Activated CD8-positive, alpha-beta memory T cell treated with anti-CD3 and anti-CD28 coated beads for 48 hours (primary cell): ENCODE data around the gene STX3.
"Not testable (repeated sequence)": the region's sequence is repeated elsewhere in the genome, so short reads cannot be mapped to it uniquely, and the experiment has no call there.

ENCODE experiments used
- DNase-seq, 3 experiments: peaks; one replicate each; pipeline ENCODE4 v3.0.0-alpha.2; 2020; ENCODE audit warnings: low read depth in 2 of 3, low spot score in 2 of 3

The STX3 gene

DNA sequence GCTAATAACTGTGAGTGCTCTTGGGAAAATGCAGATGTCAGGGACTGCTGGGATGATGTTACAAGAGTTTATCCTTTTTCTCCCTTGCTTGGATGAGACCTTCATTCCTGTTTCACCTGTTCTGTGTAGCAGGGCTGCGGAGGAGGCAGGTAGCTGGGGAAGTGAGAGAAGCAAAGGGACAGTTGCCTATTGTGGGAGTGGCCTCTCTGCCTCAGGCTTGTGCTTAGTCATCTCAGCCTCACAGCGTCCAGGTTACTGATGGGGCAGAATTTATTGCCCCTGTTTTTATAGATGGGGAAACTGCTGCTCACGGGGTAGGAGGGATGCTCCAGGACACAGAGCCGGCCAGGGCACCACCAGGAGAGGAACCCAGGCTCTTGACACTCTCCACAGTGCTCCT is 1.7 kb downstream of the STX3 start:
- DNase-seq = no peak

DNA sequence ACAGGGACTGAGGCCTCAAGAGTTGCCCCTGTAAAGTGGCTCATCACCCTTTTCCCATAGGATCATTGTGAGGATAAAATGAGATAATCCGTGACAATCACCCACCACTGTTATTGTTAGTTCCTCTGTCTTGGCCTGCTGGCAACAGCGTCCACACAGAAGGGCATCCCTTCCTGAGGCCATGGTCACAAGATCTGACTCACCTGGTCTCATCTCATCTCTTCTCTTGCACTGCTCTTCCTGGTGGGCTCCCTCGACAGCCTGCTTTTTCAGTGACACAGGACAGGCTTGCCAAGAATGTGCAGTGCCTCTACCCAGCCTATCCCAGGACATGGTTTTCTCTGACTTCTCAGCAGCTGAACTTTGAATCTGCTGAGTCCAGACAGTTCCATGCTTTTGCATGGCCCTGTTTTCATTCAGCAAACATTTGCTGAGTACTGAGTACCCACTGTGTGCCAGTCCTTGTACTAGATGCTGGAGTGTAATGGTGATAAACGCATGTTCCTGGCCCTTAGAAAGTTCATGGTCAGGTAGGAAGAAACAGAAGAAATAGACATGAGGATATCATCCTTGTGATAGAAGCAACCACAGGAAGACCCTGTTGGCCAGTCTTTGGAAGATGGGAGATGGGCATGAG is 3.3 kb downstream of the STX3 start:
- DNase-seq = no peak

DNA sequence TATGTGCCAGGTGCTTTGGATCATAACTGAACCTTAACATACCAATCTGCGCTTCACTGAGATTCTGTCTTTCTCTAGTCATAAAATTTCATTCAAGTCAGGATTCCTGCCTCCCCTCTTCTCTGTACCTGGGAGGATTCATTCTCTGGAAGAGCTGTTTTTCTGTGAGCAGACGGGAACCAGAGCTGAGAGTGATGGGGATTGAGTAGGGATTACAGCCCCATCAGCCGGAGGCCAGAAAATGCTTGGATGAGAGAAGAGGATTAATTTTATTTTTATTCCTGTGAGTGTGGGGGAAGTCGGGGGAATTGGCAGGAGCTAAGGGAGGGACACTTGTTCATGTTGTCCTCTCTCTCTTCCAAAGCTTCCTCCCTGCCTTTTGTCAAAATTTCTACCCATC is 4.7 kb downstream of the STX3 start:
- no peak for DNase-seq

DNA sequence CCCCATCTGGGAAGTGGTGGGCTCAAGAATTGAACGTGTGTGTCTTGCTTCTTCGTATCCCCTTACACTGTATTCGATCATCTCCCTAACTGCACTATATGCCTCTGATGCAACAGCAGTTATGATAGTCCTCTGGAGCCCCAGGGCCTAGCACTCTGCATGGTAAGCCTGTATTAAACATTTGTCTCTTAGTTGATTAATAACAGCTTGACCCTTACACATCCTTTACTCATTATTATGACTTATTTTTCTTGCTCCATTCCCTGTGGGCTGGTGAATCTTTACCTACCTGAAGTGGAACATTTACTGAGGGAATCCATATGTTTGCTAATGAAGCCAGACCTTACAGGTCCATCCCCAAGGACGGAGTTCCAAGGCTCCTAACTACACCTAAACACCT is 5.6 kb downstream of the STX3 start:
- no peak for DNase-seq

DNA sequence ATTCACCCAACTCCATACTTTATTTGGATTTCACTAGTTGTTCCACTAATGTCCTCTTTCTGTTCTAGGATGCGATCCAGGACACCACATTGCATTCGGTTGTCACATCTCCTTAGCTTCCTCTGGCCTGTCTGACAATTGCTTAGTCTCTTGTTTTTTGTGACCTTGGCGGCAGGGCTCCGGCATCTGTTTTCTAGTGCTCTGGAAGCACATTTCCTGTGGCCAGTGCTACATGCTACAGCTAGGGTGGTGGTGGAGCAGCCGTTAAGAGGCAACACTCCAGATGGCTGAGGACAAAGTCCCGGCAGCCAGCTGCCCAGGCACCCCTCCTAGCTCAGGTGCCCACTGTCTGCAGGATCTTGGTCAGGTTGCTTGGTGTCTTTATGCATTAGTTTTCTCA is 6.8 kb downstream of the STX3 start:
- no peak for DNase-seq

DNA sequence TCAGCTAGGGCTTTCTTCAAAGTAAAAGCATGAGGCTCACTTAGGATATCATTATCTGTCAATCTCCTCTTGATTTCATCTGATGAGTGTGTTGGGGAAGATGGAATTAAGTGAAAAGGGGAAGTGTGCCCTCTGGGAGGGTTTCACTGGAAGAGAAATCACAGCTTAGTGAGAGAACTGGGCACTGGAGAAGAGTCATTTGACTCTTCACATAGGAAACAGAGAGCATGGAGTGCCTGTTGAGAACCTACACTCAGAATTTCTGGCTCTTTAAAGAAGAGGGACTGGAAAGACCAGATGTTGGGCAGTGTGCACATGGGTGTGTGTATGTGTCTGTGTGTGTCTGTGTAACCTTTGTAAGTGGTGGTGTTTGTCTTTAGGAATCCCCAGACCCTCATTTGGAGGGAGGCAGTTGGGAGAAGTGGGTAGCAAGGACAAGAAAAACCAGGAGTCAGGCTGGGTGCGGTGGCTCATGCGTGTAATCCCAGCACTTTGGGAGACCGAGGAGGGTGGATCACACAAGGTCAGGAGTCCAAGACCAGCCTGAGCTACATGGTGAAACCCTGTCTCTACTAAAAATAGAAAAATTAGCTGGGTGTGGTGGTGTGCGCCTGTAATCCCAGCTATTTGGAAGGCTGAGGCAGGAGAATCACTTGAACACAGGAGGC is 10.0 kb downstream of the STX3 start:
- DNase-seq = no peak

DNA sequence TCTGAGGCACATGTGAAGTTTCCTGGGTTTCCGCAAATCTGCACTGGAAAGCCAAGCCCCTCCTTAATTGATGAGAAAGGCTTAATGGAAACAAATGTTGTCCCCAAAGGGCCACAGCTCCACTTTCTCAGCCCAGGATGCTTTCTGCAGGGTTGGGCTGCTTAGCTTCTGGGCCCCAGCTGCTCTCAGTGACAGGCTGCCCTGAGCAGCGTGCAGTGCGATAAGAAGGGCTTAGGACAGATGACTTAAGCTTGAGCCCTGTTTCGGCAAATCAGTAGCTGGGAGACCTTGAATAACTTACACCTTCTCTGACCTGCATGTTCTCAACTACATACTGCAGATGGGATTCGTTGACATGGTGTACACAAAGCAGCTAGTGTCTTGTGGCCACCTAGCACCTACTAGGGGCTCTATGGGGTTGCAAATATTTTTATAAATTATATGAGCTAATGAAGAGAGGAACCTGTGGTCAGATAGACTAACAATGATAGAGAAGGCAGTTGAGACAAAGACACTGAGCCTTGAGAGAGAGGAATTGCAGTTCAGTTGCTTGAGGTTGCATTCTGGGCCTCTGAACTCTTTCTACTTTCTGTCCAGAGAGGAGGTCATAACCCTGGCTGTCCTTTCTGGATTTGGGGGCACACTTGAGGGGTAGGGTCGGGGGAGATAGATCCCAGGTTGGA is 11.5 kb downstream of the STX3 start:
- no peak for DNase-seq

DNA sequence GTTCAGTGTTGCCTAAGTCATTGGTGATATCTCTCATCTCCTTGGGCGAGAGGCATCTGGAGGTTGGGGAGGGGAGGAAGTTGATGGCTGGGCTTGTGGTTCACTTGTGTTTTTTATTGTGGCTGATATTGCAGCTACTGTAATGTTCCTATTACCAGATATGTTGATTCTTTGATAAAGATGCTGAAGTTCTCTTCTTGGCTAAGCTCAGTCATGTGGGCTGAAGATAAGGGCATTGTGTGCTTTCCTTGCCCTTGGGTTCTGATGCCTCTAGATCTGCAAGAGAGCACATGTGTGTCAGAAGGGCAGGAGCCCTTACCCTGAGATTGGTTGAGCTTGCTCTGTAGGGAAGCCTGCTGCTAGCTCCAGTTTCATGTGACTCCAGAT is 12.0 kb downstream of the STX3 start:
- no peak for DNase-seq

DNA sequence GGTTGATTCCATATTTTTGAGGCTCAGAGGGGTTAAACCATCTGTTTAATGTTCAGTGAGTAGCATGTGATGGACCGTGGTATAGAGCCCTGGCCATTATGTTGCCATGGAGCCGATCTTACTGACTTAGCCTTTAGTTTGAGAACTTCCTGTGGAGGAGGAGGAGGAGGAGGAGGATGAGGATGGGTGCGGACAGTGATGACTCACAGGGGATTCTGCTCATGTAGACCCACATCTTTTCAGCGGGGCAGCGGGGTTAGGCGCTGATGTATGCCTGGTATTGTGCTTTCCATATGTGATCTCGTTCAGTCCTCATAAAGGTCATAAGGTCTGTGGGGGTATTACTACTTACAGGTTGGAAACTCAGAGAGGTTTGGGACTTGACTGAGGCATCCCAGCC is 13.9 kb downstream of the STX3 start:
- no peak for DNase-seq

DNA sequence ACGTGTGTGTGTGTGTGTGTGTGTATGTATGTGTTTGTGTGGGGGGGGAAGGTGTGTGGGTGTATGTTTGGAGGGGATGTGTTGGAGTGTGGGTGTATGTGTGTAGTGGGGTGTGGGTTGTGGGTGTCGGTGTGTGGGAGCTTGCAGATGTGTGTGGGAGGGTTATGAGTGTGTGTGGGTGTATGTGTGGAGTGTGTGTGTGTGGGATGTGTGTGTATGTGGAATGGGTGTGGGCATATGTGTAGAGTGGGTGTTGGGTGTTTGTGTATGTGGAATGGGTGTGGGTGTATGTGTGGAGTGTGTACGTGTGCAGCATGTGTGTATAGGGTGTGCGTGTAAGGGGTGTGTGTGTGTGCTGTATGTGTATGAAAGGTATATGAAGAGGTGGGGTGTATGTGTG is 14.7 kb downstream of the STX3 start:
- no peak for DNase-seq

DNA sequence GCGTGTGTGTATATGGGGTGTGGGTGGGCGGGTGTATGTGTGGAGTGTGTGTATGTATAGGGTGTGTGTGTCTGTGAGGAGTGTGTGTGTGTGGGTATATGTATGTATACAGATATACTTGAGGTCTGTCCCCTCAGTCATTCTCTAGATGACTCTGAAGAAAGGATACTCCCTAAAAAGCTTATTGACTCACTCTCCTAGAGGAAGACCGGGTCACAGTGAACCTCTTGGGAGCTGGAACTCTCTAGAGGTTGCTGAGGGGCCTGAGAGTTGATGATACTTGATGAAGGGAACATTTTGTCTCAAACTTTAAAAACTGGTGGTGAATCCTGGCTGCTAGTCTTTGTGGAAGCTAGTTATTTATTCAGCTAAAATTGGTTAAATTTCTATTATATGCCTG is 15.1 kb downstream of the STX3 start:
- no peak for DNase-seq

DNA sequence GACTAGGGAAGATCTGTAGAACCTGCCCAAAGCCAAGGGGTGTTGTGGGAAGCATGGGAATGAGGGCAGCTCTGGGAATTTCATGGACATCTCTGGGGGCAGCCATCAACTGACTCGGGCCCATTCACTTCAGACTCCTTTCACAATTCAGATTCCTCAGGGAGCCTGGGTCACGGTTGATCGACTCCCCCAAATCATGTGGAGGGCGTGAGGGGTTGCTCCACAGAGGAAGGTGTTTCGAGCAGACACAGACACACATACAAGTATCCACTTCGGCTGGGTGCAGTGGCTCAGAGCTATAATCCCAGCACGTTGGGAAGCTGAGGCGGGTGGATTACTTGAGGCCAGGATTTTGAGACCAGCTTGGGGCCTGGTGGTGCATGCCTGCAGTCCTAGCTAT is 15.7 kb downstream of the STX3 start:
- no peak for DNase-seq

DNA sequence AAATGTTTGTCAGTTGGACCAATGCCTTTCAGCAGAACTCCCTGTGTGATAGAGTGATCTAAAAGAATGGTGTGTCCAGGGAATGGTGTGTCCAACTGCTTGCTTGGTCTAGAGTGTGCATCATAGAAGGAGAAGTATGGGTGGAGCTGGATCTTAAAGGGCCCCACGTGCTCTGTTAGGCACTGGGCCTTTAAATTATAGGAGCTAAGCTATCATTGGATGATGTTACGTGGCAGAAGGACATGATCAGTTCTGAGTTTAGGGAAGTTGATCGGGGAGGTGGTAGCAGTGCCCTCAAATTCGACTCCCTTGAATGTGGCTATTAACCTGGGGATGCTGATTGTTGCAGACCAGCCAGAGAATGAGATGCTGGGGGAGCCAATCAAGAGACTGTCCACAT is 16.4 kb downstream of the STX3 start:
- DNase-seq = no peak

DNA sequence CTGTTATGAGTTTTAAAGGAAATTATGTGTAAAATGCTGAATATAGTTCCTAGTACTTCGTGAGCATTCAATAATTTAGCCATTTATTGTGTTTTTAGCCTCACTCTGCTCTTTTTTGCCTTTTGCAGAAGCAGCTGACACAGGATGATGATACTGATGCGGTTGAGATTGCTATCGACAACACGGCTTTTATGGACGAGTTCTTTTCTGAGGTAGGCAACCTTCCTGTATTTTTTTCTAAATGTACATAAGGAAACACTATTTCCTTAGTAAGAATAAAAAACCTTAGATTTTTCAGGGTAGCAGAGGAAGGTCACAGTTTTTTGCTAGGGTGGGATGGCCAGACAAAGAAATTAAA is 17.9 kb downstream of the STX3 start:
- no peak for DNase-seq

DNA sequence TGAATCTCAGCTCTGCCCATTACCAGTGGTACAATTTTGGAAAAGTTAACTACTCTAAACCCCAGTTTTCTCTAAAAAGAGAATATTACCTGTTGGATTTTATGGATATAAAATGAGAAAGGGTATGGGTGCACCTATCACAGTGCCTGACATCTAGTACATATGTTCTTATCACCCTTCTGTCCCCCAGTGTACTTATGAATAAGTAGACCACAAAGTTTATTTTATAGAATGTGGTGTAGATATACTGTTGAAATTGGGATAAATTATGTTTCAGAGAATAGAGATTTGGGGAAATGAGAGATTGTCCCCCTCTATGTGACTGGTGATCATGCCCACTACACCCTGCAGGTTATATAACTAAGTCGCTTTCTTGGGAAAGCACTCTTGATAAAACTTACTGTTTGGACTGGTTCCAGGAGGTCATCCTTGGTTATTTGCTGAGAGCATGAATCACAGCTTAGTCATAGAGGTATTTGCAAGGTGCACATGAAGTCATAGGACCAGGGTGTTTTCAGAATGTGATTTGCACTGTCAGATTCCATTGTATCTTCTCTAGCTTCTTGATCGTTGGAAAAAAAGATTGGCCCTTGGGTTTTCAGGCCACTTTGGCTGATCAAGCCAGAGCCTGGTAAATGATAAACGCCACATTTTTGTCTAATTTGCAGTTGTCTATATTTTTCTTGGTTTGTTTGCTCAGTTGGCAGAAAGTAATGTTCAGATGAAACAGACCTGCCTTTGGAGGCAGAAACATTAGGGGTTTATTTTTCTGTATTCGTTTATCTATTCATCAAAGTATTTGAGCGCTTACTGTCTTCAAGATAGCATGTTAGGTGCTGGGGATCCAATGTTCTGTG is 21.3 kb downstream of the STX3 start:
- DNase-seq = no peak

DNA sequence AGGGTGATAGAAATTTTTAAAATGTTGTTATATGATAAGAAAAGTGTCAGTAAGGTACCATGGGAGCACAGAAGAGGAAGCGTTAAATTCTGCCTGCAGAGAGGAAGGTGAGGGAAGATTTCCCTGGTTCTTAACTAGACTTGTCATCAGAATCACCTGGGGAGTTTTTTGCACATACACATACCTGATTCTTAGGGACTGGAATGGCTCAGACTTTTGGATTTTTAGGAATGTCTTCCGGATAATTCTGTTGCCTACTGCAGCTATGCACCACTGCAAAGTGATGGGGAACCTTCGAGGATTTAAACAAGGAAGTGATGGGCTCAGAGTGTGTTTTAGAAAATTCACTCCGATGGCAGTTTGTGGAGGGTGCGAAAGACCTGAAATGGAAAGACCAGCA is 21.9 kb downstream of the STX3 start:
- DNase-seq = no peak

DNA sequence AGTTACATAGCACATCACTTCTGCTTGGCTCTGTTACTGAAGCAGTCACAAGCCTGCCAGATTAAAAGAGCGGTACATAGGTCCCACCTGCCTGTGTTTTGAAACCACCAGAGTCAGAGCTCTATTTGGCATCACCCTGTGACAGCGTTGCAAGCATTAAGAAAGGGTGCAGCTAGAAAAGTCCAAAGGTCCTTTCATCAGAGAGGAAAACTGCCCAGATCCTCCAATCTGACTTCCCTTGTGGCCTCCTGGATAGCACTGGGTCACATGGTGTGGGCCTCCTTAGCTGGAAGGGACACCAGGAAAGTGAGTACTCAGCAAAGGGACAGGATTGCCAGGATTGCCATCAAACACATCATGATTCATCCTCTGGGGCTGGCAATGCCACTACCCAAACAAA is 22.9 kb downstream of the STX3 start:
- DNase-seq = no peak

DNA sequence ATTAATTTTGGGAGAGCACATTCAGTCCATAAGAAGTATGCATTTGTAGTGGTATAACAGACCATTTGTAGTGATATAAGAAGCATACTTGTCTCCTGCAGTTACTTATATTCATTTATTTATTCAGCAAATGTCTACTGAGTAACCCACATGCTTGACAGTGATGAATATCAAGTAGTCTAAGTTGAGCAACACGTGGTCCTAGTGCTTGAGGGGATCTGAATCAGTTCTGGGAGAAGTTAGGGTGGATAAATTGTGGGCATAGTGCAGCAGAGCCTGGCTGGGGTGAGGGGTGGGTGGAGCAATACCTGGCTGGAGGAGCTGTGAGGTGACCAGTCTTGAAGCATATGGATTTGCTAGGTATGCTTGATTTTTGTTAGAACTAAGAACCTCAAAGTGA is 24.3 kb downstream of the STX3 start:
- DNase-seq = no peak

DNA sequence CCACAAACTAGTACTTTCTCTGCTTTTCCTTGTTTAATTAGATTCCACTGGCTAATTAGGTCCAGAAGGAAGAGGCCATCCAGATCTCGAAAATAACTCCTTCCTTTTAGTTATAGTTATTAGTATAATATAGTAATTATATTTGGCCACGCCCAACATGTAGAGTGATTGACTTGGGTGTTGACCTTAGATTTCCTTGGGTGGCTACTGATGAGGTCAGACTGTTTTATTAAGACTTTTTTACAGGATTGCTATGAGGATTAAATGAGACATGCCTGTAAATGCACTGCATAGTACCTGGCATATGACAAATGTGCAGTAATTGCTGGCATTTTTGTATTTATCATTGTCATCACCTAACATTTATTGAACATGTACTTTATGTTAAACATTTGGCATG is 26.9 kb downstream of the STX3 start:
- no peak for DNase-seq

DNA sequence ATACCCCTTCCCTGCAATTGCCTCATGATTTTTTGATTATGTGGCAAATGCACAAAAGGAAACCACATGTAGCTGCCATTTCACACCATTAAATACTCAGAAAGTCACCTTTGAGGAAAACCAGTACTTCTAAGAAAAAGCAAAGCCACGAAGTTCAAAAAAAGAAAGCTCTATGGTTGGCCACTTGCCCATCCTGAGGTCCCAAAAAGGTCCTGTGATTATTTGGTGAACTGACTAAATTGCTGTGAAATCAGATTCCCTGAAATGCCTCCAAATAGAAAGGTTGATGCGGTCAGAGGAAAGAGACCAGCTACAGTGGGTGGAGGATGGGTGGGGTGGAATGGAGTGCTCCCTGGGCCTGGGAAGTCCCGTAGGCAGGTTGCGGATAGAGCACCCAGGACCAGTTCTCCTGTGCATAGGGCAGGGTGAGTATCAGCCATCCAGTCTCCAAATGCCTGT is 28.5 kb downstream of the STX3 start:
- DNase-seq = no peak

DNA sequence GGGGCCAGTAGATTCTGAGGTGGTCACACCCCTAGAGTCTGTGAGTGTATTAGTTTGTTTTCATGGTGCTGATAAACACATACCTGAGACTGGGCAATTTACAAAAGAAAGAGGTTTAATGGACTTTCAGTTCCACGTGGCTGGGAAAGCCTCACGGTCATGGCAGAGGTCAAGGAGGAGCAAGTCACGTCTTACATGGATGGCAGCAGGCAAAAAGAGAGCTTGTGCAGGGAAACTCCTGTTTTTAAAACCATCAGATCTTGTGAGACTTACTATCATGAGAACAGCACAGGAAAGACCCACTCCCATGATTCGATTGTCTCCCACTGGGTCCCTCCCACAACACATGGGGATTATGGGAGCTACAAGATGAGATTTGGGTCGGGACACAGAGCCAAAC is 29.3 kb downstream of the STX3 start:
- not testable (repeated sequence) for DNase-seq

DNA sequence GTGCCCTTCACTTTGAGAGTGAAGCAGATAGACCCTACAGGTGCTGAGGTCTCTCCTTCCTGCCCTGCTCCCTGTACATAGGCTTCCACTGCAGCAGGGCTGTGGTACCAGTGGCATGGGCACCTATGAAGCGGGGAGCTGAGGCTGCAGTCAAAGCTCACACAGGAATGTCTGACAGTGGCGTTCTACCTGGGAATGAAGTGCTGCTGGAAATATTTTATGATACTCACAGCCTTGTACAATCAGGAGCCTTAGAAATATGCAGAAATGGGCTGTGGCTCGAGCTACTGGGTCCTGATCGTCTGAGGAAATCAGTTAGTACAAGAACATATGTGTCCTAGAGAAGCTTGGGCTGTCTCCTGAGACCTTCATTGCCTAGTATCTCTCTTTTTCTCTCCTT is 30.6 kb downstream of the STX3 start:
- DNase-seq = no peak
